SU-DHL-6 (cell line): ENCODE data around the gene KDM4B.

ENCODE experiments used
- EZH2phosphoT487 ChIP-seq: fragments of 200-600 bp; sonication (generic), shearing (Covaris generic); conservative IDR thresholded peaks from 2 replicates; pipeline ENCODE4 v1.6.1; 2018; ENCODE audit warnings: mild to moderate bottlenecking, antibody characterized with exemption, low read length, moderate library complexity, mixed read lengths
- TF ChIP-seq, protein P1 (sequence below): fragments of 200-600 bp; sonication (generic); IDR thresholded peaks from one replicate; pipeline ENCODE4 v1.5.1; 2017; ENCODE audit warnings: antibody characterized with exemption, mild to moderate bottlenecking, low read length, moderate library complexity; ENCODE audit not compliant: insufficient read depth, poor library complexity, severe bottlenecking

DNA sequence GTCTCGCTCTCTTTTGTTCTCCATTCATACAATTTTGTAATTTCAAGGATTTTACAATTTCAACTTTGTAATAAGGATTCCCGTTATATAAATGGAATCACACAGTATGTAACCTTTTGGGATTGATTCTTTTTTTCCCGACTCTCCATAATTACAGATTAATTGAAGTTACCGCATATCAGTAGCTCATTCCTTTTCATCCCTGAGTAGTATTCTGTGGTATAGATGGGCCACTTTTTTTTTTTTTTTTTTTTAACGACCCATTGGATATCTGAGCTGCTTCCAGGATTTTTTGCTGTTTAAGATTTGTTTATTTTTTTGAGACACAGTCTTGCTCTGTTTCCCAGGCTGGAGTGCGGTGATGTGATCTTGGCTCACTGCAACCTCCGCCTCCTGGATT is 31.9 kb upstream of the KDM4B start:
- no peak for TF ChIP-seq EZH2phosphoT487
- TF ChIP-seq, protein P1, sequence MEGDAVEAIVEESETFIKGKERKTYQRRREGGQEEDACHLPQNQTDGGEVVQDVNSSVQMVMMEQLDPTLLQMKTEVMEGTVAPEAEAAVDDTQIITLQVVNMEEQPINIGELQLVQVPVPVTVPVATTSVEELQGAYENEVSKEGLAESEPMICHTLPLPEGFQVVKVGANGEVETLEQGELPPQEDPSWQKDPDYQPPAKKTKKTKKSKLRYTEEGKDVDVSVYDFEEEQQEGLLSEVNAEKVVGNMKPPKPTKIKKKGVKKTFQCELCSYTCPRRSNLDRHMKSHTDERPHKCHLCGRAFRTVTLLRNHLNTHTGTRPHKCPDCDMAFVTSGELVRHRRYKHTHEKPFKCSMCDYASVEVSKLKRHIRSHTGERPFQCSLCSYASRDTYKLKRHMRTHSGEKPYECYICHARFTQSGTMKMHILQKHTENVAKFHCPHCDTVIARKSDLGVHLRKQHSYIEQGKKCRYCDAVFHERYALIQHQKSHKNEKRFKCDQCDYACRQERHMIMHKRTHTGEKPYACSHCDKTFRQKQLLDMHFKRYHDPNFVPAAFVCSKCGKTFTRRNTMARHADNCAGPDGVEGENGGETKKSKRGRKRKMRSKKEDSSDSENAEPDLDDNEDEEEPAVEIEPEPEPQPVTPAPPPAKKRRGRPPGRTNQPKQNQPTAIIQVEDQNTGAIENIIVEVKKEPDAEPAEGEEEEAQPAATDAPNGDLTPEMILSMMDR: no peak
